B cell (primary cell): ENCODE results near the gene TAF7. TPM values are rescaled to one million over a fixed set of nuclear protein-coding genes. Genes with fewer than 3 reads are reported as not detected.

Source experiments
- ATAC-seq: fragments of 200-7000 bp; cut with Tn5 transposase; one replicate; pipeline ENCODE4 v1.10.0; 2021; ENCODE audit warnings: low read depth, mild to moderate bottlenecking, moderate number of reproducible peaks, moderate library complexity
- CTCF ChIA-PET: fragments of 350-600 bp; sonication (Branson Sonifier 250); formaldehyde crosslinking; loops from one replicate; lab custom pipeline; 2021; ENCODE audit warnings: antibody characterized with exemption, inconsistent platforms; lab: Charles Lee
- POLR2A ChIA-PET: fragments of 350-600 bp; sonication (Branson Sonifier 250); formaldehyde crosslinking; loops from one replicate; lab custom pipeline; 2021; ENCODE audit warnings: antibody characterized with exemption; lab: Charles Lee
- DNase-seq: peaks from one replicate; pipeline ENCODE4 v3.0.0; 2013
- H2AFZ ChIP-seq: 2 replicates; pipeline ENCODE4 v1.6.1; 2012; ENCODE audit warnings: mild to moderate bottlenecking, low read depth, low read length; ENCODE audit not compliant: insufficient read depth, poor library complexity, severe bottlenecking
- H3K27ac ChIP-seq, 2 donors: 1 replicate in 1 of 2; 2 replicates in 1 of 2; pipeline ENCODE4 v1.5.1; 2012 to 2013; ENCODE audit warnings: low read length in 2 of 2, mild to moderate bottlenecking in 2 of 2, moderate library complexity in 1 of 2
- H3K27me3 ChIP-seq, 4 experiments: fragments of 200-600 bp in 1 of 4; sonication (generic) in 1 of 4; replicated peaks in 1 of 4; 1 replicate in 2 of 4; 2 replicates in 2 of 4; pipeline versions ENCODE4 v1.6.1 to v1.7.0; 2013 to 2016; ENCODE audit warnings: low read length in 3 of 4, mild to moderate bottlenecking in 2 of 4, mixed read lengths in 1 of 4, moderate library complexity in 1 of 4; ENCODE audit not compliant: insufficient read depth in 4 of 4, control insufficient read depth in 3 of 4; ENCODE audit errors: control extremely low read depth in 1 of 4
- H3K36me3 ChIP-seq, 2 experiments: replicated peaks in 1 of 2; 1 replicate in 1 of 2; 2 replicates in 1 of 2; pipeline versions ENCODE4 v1.6.1 to v1.7.1; 2013; ENCODE audit warnings: low read length in 1 of 2; ENCODE audit not compliant: insufficient read depth in 2 of 2, control insufficient read depth in 1 of 2; ENCODE audit errors: control extremely low read depth in 1 of 2, extremely low read depth in 1 of 2
- H3K4me1 ChIP-seq, 2 donors: fragments of 200-600 bp in 1 of 2; sonication (generic) in 1 of 2; 1 replicate in 1 of 2; 2 replicates in 1 of 2; pipeline versions ENCODE4 v1.5.1 to v1.6.1; 2013 to 2017; ENCODE audit warnings: low read length in 2 of 2; ENCODE audit not compliant: control insufficient read depth in 2 of 2, insufficient read depth in 2 of 2
- H3K4me2 ChIP-seq: replicated peaks from 2 replicates; pipeline ENCODE3; 2012; ENCODE audit warnings: mild to moderate bottlenecking, low read depth, low read length; ENCODE audit not compliant: poor library complexity, severe bottlenecking
- H3K4me3 ChIP-seq, 5 experiments: fragments of 200-600 bp in 1 of 5; sonication (generic) in 1 of 5; 1 replicate in 3 of 5; 2 replicates in 2 of 5; pipeline versions ENCODE4 v1.5.1 to v1.7.0; 2011 to 2016; ENCODE audit warnings: low read length in 4 of 5, mild to moderate bottlenecking in 4 of 5, low read depth in 2 of 5, control low read depth in 1 of 5, moderate library complexity in 1 of 5; ENCODE audit not compliant: insufficient read depth in 1 of 5; ENCODE audit errors: control extremely low read depth in 1 of 5, extremely low read depth in 1 of 5
- H3K79me2 ChIP-seq: fragments of 200-600 bp; sonication (generic); one replicate; pipeline ENCODE4 v1.6.0; 2016; ENCODE audit warnings: low read length; ENCODE audit not compliant: control insufficient read depth, insufficient read depth
- H3K9ac ChIP-seq: fragments of 200-600 bp; sonication (generic); 2 replicates; pipeline ENCODE4 v1.6.1; 2017; ENCODE audit warnings: mild to moderate bottlenecking, low read length, moderate library complexity
- H3K9me3 ChIP-seq, 3 donors: one replicate each; pipeline versions ENCODE4 v1.6.1 to v1.7.1; 2013; ENCODE audit warnings: low read length in 2 of 3; ENCODE audit not compliant: control insufficient read depth in 2 of 3, insufficient read depth in 1 of 3; ENCODE audit errors: control extremely low read depth in 1 of 3
- H4K20me1 ChIP-seq: 2 replicates; pipeline ENCODE4 v1.6.0; 2012; ENCODE audit warnings: mild to moderate bottlenecking, low read length; ENCODE audit not compliant: insufficient read depth, control insufficient read depth, poor library complexity, severe bottlenecking
- H3K27ac Mint-ChIP-seq: one replicate; pipeline ENCODE4 v1.8.0; 2021; ENCODE audit warnings: mixed read lengths
- H3K27me3 Mint-ChIP-seq: one replicate; pipeline ENCODE4 v1.8.0; 2021; ENCODE audit warnings: mixed read lengths
- H3K4me1 Mint-ChIP-seq: one replicate; pipeline ENCODE4 v1.8.0; 2021; ENCODE audit warnings: mixed read lengths
- H3K4me3 Mint-ChIP-seq: one replicate; pipeline ENCODE4 v1.8.0; 2021; ENCODE audit warnings: mixed read lengths
- H3K9me3 Mint-ChIP-seq: one replicate; pipeline ENCODE4 v1.8.0; 2022; ENCODE audit warnings: mixed read lengths; ENCODE audit not compliant: insufficient read depth
- CTCF ChIP-seq: fragments of 200-600 bp; IDR thresholded peaks from one replicate; pipeline ENCODE4 v1.8.0; 2022; ENCODE audit warnings: antibody characterized with exemption, mild to moderate bottlenecking
- EZH2 ChIP-seq: IDR thresholded peaks from 2 replicates; pipeline ENCODE4 v1.6.1; 2012; ENCODE audit warnings: borderline replicate concordance, low read depth, mild to moderate bottlenecking, moderate library complexity, low read length; ENCODE audit not compliant: insufficient read depth, poor library complexity, severe bottlenecking
- WGBS: methylation state at CpG from one replicate; pipeline ENCODE4 v1.1.5; 2013; ENCODE audit warnings: missing lambda C conversion rate; ENCODE audit not compliant: insufficient coverage; 5-methylcytosine and 5-hydroxymethylcytosine counted together
- intact Hi-C: fragments of 100-400 bp; cut with micrococcal nuclease; formaldehyde crosslinking; loops from one replicate; pipeline ENCODE4 v1.10.0; 2022
- polyA plus RNA-seq: library from polyadenylated mRNA; depleted of rRNA; stranded (reverse); fragments of >200 nt; gene quantifications from 2 replicates; pipeline ENCODE4 v1.2.3, GENCODE V29; 2012
- total RNA-seq, 2 donors: library from RNA; stranded (reverse); fragments of 120-200 nt in 1 of 2; gene quantifications; 1 replicate in 1 of 2; 2 replicates in 1 of 2; pipeline versions ENCODE4 v1.2.3 to v1.2.4, GENCODE V29; 2013 to 2022

The TAF7 gene
- total and polyA plus RNA-seq, 2 donors (not counting 1 experiment from before 2014, with no cell fraction given): 52.1 to 119 TPM

DNA sequence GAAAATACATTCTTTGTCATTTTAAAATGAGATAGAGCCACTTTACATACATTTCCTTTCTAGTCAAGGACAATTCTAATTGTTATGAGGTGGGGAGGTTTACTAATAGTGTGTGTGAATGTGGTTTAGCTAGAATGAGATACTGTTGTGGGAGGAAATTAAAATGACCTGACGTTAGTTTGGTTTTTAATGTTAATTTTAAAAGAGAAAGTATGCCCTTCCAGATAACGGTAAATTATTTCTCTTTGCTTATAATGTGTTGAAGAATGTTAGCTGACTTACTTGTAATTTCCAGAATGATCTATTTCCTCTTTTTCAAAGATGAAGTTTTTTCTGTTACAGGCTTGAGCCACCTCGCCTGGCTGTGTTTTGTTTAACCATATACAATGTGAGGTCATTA is 1.7 kb upstream of the TAF7 start:
- Histone ChIP-seq H3K79me2 (peaks cover 27% of the 10 kb centered on the region), H2AFZ (no peak overlapping the region), H3K27me3 (peaks cover 0 to 7% (median 1%) of the 10 kb centered on the region in 4 experiments), H4K20me1 (no peaks in the 10 kb centered on the region), H3K4me2 (no peak overlapping the region), H3K9me3 (peaks cover 21 to 56% (median 50%) of the 10 kb centered on the region in 3 donors), H3K4me3 (no peak overlapping the region), H3K9ac (no peak overlapping the region), H3K36me3 (peaks cover 9 to 13% of the 10 kb centered on the region in 2 experiments), H3K27ac (no peak overlapping the region), H3K4me1 (peaks cover 23 to 25% of the 10 kb centered on the region in 2 donors)
- POLR2A ChIA-PET: no interaction called here
- CTCF ChIA-PET: interaction anchor here (0.6 to 1.0 kb wide), 2 partner anchors 99 to 1051 kb away, joined by 3 to 5 read pairs; partner anchors contain the start of gene PCDHB14
- Mint-ChIP-seq H3K4me1 (peaks cover 31% of the 10 kb centered on the region), H3K27me3 (peaks cover 12% of the 10 kb centered on the region), H3K4me3 (no peak overlapping the region), H3K9me3 (peaks cover 16% of the 10 kb centered on the region), H3K27ac (no peak overlapping the region)
- ATAC-seq (no peak), DNase-seq (no peak)
- no CpG with 5 or more reads among the region's 3 CpGs for WGBS
- intact Hi-C loops: loop anchor here (5.0 to 10.0 kb wide), 6 partner anchors 93 to 1217 kb away; partner anchors contain the start of genes ANKHD1, APBB3, DELE1 and GNPDA1
- TF ChIP-seq EZH2 (no peak), CTCF (no peak)

DNA sequence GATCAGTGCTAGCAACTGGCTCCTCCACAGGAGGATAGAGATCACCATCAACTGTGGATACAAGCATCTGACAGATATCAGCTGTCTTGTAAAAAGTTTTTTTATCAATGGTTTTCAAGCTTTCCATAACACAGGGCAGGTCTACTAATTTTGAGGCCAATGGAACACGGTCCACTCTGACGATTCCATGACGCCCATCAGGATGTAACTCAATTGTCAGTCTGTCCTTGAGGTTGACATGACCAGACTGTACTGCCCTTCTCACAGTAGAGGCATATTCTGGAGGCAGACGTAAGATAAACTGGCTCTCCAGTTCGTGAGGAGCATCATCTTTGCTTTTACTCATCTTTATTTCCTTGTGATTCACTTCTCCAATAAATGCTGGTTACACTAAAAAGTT is 885 bp downstream of the TAF7 start:
- no peaks in the 10 kb centered on the region for H3K27me3 ChIP-seq
- no peaks in the 10 kb centered on the region for H4K20me1 ChIP-seq
- ATAC-seq: no peak
- H3K27ac ChIP-seq: peak overlapping the region in 1 of 2 donors; percentile 95
- Mint-ChIP-seq H3K4me1 (peaks cover 34% of the 10 kb centered on the region), H3K27me3 (no peaks in the 10 kb centered on the region), H3K27ac (peak overlapping the region; percentile 98), H3K9me3 (peaks cover 27% of the 10 kb centered on the region), H3K4me3 (peak overlapping the region; percentile 96)
- H3K79me2 ChIP-seq: peaks cover 37% of the 10 kb centered on the region
- H3K4me3 ChIP-seq: peak overlapping the region; percentile 78 to 100 (median 97)
- H2AFZ ChIP-seq: no peak overlapping the region
- ChIA-PET CTCF (interaction anchor here (0.7 to 4.4 kb wide), 23 partner anchors 9 to 331 kb away, joined by 3 to 37 read pairs (median 5); partner anchors contain the start of genes FCHSD1, PCDHGA10, PCDHGA12 and PCDHGA3), POLR2A (interaction anchor here (1.1 to 1.5 kb wide), 2 partner anchors 244 to 918 kb away, joined by 3 to 6 read pairs; partner anchors contain the start of gene ANKHD1)
- DNase-seq: no peak
- peak overlapping the region; percentile 89 for H3K9ac ChIP-seq
- H3K4me1 ChIP-seq: peaks cover 17 to 20% of the 10 kb centered on the region in 2 donors
- 90% methylated on average over 3 of the region's 5 CpGs for WGBS
- H3K4me2 ChIP-seq: peak overlapping the region; percentile 74
- peaks cover 11 to 19% of the 10 kb centered on the region in 2 experiments for H3K36me3 ChIP-seq
- peaks cover 25 to 66% (median 56%) of the 10 kb centered on the region in 3 donors for H3K9me3 ChIP-seq
- intact Hi-C loops: loop anchor here (1.0 to 10.0 kb wide), 11 partner anchors 95 to 1451 kb away; partner anchors contain the start of genes ANKHD1, APBB3, ARHGAP26 and DELE1
- TF ChIP-seq EZH2 (no peak), CTCF (no peak)
